ENCODE measurements around the gene RBMS2.

RBMS2 gene

GRCh38 chr12:56578983-56579546 is 57.4 kb downstream of the RBMS2 start:
- DNase-seq (ENCODE audit: low read depth in 3 of 3) = no peak

- no peak for DNase-seq (ENCODE audit: low read depth in 3 of 3)
These were observed 60.0 kb downstream of the RBMS2 start for GRCh38 chr12:56581418-56582145.

- no peak for DNase-seq (ENCODE audit: low read depth in 3 of 3)
These were observed 63.5 kb downstream of the RBMS2 start for GRCh38 chr12:56585098-56585497.

GRCh38 chr12:56589783-56590182 is 68.2 kb downstream of the RBMS2 start:
- DNase-seq (ENCODE audit: low read depth in 3 of 3) = no peak

- DNase-seq (ENCODE audit: low read depth in 3 of 3) = no peak
These were observed 68.7 kb downstream of the RBMS2 start for GRCh38 chr12:56590237-56590830.

GRCh38 chr12:56591126-56591525 is 69.5 kb downstream of the RBMS2 start:
- no peak for DNase-seq (ENCODE audit: low read depth in 3 of 3)

- no peak for DNase-seq (ENCODE audit: low read depth in 3 of 3)
These were observed 70.3 kb downstream of the RBMS2 start for GRCh38 chr12:56591961-56592360.

- peak; percentile 25 to 45 (median 44) for DNase-seq (ENCODE audit: low read depth in 3 of 3)
These were observed 72.4 kb downstream of the RBMS2 start for GRCh38 chr12:56593909-56594621.

- no peak for DNase-seq (ENCODE audit: low read depth in 3 of 3)
These were observed 75.2 kb downstream of the RBMS2 start for GRCh38 chr12:56596815-56597214.

GRCh38 chr12:56599041-56599440 is 77.4 kb downstream of the RBMS2 start:
- DNase-seq (ENCODE audit: low read depth in 3 of 3) = no peak

- no peak for DNase-seq (ENCODE audit: low read depth in 3 of 3)
These were observed 78.2 kb downstream of the RBMS2 start for GRCh38 chr12:56599797-56600196.

- no peak for DNase-seq (ENCODE audit: low read depth in 3 of 3)
These were observed 79.1 kb downstream of the RBMS2 start for GRCh38 chr12:56600753-56601152.

- peak in 1 of 3 experiments; percentile 18 for DNase-seq (ENCODE audit: low read depth in 3 of 3)
These were observed 79.9 kb downstream of the RBMS2 start for GRCh38 chr12:56601503-56601902.

- DNase-seq (ENCODE audit: low read depth in 3 of 3) = no peak
These were observed 80.6 kb downstream of the RBMS2 start for GRCh38 chr12:56602239-56602638.

GRCh38 chr12:56604355-56604754 is 82.7 kb downstream of the RBMS2 start:
- no peak for DNase-seq (ENCODE audit: low read depth in 3 of 3)

- no peak for DNase-seq (ENCODE audit: low read depth in 3 of 3)
These were observed 93.0 kb downstream of the RBMS2 start for GRCh38 chr12:56614627-56615026.

- DNase-seq (ENCODE audit: low read depth in 3 of 3) = no peak
These were observed 94.6 kb downstream of the RBMS2 start for GRCh38 chr12:56616244-56616643.

- no peak for DNase-seq (ENCODE audit: low read depth in 3 of 3)
These were observed 95.3 kb downstream of the RBMS2 start for GRCh38 chr12:56616925-56617324.

- DNase-seq (ENCODE audit: low read depth in 3 of 3) = no peak
These were observed 100.9 kb downstream of the RBMS2 start for GRCh38 chr12:56622535-56622934.

- no peak for DNase-seq (ENCODE audit: low read depth in 3 of 3)
These were observed 105.1 kb downstream of the RBMS2 start for GRCh38 chr12:56626701-56627100.

GRCh38 chr12:56628671-56629458 is 107.2 kb downstream of the RBMS2 start:
- DNase-seq (ENCODE audit: low read depth in 3 of 3) = peak in 2 of 3 experiments; percentile 18 to 54
